ENCODE results near the gene DYDC2.

Gene DYDC2

GRCh38 chr10:80371467-80371866, 14.9 kb downstream of the DYDC2 start:
- no peak for DNase-seq

DNA sequence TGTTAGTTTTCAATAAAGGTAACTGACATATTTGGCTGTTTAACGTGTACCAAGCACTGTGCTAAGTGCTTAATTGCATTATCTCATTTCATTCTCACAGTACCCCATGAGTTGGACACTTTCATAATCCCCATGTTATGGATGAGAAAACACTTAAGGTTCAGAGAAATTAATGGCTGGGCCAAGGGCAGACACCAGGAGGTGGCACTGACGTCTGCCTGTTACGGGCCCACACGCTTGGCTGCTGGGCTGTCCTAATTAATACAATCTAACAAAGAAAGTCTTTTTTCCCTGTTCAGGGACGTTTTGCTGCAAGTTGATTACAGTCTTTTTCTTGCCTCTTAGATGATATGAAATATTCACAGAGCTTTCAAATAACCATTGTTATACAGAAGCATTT, 16.1 kb downstream of the DYDC2 start:
- peak in 6 of 56 donors; percentile 1 to 33 (median 18) for DNase-seq

- DNase-seq = no peak
Observed at GRCh38 chr10:80373502-80373901, 16.9 kb downstream of the DYDC2 start.

DNA sequence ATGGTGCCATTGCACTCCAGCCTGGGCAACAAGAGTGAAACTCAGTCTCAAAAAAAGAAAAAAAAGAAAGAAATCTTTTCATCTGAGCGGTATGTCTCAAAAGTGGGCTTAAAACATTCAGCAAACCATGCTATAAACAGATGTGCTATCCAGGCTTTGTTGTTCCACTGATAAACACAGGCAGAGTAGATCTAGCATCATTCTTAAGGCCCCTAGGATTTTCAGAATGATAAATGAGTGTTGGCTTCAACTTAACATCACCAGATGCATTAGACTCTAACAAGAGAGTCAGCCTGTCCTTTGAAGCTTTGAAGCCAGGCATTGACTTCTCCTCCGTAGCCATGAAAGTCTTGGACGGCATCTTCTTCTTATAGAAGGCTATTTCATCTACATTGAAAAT, 23.1 kb downstream of the DYDC2 start:
- DNase-seq = no peak

DNA sequence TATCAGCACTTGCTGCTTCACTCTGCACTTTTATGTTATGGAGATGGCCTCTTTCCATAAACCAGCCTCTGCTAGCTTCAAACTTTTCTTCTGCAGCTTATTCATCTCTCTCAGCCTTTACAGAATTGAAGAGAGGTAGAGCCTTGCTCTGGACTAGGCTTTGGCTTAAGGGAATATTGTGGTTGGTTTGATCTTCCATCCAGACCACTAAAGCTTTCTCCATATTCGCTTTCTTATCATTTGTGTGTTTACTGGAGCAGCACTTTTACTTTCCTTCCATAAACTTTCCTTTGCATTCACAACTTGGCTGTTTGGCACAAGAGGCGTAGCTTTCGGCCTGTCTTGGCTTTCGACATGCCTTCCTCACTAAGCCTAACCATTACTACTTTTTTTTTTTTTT, 23.6 kb downstream of the DYDC2 start:
- DNase-seq = no peak

DNA sequence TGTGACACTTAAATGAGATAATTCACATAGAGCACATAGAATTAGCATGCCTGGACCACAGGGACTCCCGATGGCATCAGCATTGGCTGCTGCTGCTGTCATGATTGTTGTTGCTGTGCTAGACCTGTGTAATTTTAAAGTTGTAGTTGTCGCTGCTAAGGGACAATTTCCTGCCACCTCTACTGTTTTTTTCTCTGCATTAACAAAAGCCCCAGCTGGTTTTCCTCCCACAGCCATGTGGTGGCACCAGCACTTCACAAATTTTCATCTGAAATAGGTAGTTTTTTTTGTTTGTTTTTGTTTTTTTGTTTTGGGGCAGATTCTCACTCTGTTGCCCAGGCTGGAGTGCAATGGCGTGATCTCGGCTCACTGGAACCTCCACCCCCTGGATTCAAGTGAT, 26.4 kb downstream of the DYDC2 start:
- DNase-seq = peak in 11 of 56 donors; percentile 6 to 31 (median 14)

GRCh38 chr10:80390740-80391139, 34.2 kb downstream of the DYDC2 start:
- no peak for DNase-seq

DNA sequence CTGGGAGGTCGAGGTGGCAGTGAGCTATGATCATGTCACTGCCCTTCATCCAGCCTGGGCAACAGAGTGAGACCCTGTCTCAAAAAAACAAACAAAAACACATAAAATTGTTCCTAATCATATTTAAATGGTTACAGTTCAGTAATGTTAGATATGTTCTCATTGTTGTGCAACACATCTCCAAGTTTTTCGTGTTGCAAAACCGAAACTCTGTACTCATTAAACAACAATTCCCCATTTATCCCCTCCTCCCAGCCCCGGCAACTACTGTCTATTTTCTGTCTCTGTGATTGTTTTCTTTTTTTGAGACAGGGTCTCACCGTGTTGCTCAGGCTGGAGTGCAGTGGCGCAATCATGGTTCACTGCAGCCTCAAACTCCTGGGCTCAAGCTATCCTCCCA, 35.7 kb downstream of the DYDC2 start:
- no peak for DNase-seq

DNA sequence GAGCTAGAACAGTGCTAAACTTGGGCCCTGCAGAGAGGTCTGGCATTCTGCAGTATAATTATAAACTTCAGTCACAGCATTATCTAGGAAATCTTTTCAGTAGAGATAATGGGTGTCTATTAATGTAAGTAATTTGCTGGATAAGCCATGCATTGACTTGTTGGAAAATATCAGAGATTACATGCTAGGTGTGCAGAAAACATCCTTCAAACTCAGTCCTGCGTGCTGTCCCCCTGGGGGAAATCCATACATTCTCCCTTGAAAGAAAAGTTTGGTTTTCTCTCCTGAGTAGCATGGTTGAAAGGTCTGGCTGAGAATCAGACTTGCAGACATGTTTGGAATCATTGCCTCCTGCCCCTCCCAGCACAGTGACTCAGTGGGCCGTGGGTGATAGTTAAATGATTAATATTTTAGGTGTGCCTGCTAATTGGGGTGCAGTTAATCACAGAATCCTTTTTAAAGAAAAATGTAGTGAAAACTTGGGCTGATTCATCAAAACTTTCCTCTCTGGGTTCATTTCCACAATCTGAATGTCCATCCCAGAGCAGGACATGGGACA, 37.9 kb downstream of the DYDC2 start:
- DNase-seq = peak in 1 of 56 donors; percentile 46

- no peak for DNase-seq
Observed at GRCh38 chr10:80397014-80397413, 40.4 kb downstream of the DYDC2 start.

- DNase-seq = no peak
Observed at GRCh38 chr10:80400136-80400804, 43.7 kb downstream of the DYDC2 start.

GRCh38 chr10:80405035-80405434, 48.5 kb downstream of the DYDC2 start:
- DNase-seq = no peak

DNA sequence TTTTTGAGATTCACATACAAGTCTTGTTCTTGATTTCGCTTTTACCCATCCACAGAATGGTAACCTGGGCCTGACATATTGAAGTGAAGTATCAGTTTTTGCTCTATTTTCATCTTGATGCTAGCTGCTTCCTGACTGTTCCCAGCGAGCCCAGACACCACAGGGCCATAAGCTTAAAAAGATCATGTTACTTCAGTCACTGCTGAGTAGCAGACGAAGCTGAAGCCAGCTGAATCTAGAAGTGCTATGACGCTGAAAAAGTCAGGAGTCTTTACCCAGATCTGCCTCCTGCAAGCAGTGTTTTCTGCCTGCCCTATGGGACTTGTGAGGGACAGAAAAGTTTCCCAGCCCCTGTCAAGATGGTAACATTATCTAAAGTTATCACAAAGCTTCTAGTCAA, 49.0 kb downstream of the DYDC2 start:
- DNase-seq = peak in 1 of 56 donors; percentile 10

GRCh38 chr10:80406204-80406603, 49.6 kb downstream of the DYDC2 start:
- peak in 1 of 56 donors; percentile 23 for DNase-seq

- DNase-seq = peak in 4 of 56 donors; percentile 29 to 62 (median 35)
Observed at GRCh38 chr10:80407812-80408241, 51.2 kb downstream of the DYDC2 start.

GRCh38 chr10:80408242-80409101, 51.9 kb downstream of the DYDC2 start, which contains the start of gene PRXL2A:
Gene PRXL2A (plus strand): TSS chr10:80408551. CDS start chr10:80420468, 11,917 bp downstream.
- DNase-seq = peak in 53 of 56 donors; percentile 40 to 90 (median 72)

DNA sequence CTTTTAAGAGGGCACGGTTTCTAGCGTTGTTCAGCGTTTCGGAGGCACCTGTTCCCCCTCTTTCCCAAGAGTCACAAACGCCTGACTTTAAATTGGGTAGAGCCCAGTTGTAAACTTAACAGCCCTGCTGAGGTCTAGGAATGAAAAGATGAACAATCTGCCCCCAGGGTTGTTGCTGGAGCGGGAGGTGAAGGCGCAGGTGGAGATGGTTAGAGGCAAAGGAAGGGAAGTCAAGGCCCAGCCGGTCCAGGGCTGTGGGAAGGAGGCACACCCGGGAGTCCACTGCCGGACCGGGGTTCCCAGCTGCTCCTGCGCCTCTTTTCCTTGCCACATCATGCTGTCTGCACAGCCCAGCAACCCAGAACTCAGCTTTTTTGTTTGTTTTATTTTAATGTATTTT, 52.5 kb downstream of the DYDC2 start:
- peak in 2 of 56 donors; percentile 25 to 36 for DNase-seq

- no peak for DNase-seq
Observed at GRCh38 chr10:80410122-80410521, 53.5 kb downstream of the DYDC2 start.

DNA sequence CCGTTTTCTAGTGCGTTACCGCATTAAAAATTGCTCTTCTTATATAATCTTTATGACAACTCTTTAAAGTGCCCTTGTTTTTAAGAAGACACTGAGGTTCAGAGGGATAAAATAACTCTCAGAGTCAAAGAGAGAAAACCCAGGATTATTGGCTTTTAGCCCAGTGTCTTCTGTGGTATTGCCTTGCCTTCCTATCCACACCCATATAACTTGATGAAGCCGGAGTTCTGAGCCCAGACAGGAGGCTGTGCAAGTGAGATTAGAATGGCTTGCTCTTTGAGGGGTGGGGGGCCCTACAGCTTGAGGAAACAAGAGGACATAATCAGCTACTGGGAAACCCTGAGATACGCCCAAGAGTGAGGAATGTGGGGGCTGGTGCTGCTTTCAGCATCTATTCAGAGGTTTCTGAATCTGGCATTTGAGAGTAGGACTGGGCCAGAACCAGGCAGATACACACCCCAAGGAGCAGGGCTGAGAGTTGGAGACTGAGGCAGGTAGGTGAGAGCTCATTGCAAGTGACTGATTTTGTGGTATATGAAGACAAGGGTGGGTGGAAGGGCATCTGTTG, 54.1 kb downstream of the DYDC2 start:
- DNase-seq = peak in 1 of 56 donors; percentile 24

DNA sequence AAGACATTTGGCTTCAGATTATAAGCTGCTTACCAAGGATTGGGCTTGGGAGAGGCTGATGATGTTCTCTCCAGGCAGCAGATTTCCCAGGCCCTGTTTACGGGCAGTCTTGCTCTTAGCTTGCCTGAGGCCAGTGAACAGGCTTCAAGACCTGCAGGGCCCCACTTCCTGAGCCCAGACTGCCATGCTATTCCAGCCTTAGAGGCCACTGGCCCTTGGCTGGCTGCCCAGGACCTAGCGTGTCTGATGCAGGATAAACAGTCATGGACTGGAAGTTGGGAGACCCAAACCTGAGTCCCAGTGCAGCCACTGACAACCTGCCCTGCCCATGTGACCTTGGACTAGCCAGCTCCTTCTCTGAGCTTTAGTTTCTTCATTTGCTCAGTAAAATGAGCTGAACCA, 54.7 kb downstream of the DYDC2 start:
- peak in 7 of 56 donors; percentile 10 to 36 (median 23) for DNase-seq

GRCh38 chr10:80411681-80412220, 55.2 kb downstream of the DYDC2 start:
- no peak for DNase-seq

Data from nucleus accumbens (tissue), 56 donors.